ENCODE results near the gene DOCK10. TPM values are rescaled to one million over a fixed set of nuclear protein-coding genes. Genes with fewer than 3 reads are reported as not detected.

The DOCK10 gene
- total RNA-seq, 4 donors from 2014 or later, result 8.1 to 35.4 (median 17.2) TPM

- Histone ChIP-seq H3K9me3 (no peaks in the 10 kb centered on the region), H3K4me1 (no peaks in the 10 kb centered on the region), H3K27ac (no peak overlapping the region), H3K27me3 (no peaks in the 10 kb centered on the region), H3K36me3 (peaks cover 3% of the 10 kb centered on the region), H3K4me3 (no peak overlapping the region)
- DNase-seq (ENCODE audit: low spot score in 2 of 2), result no peak
- 97% methylated on average over 1 of the region's 1 CpG for WGBS
- TF ChIP-seq POLR2AphosphoS5 (IDR thresholded peaks at IDR 0.05) (no peak), CTCF (IDR thresholded peaks at IDR 0.05) (no peak), EP300 (IDR thresholded peaks at IDR 0.05) (no peak), POLR2A (IDR thresholded peaks at IDR 0.05) (no peak)
Measured at GRCh38 chr2:224813578-224813977, 228.7 kb downstream of the DOCK10 start.

- 67% methylated on average over 6 of the region's 6 CpGs for WGBS
Measured at GRCh38 chr2:224807153-224807964, 234.9 kb downstream of the DOCK10 start.

GRCh38 chr2:224803930-224804329 lies 238.3 kb downstream of the DOCK10 start:
- DNase-seq (ENCODE audit: low spot score in 2 of 2), result no peak
- H3K27me3 ChIP-seq, result no peaks in the 10 kb centered on the region
- H3K36me3 ChIP-seq, result peaks cover 21% of the 10 kb centered on the region
- 74% methylated on average over 1 of the region's 1 CpG for WGBS
- no peak overlapping the region for H3K4me3 ChIP-seq
- TF ChIP-seq POLR2AphosphoS5 (IDR thresholded peaks at IDR 0.05), result no peak
- H3K9me3 ChIP-seq, result no peaks in the 10 kb centered on the region
- no peaks in the 10 kb centered on the region for H3K4me1 ChIP-seq
- no peak overlapping the region for H3K27ac ChIP-seq

More at GRCh38 chr2:224807153-224807964, 234.9 kb downstream of the DOCK10 start:
- TF ChIP-seq POLR2A (IDR thresholded peaks at IDR 0.05) (no peak), CTCF (IDR thresholded peaks at IDR 0.05) (no peak), POLR2AphosphoS5 (IDR thresholded peaks at IDR 0.05) (no peak), EP300 (IDR thresholded peaks at IDR 0.05) (no peak)
- H3K4me1 ChIP-seq, result no peaks in the 10 kb centered on the region
- no peak overlapping the region for H3K27ac ChIP-seq
- H3K36me3 ChIP-seq, result peaks cover 10% of the 10 kb centered on the region
- no peaks in the 10 kb centered on the region for H3K9me3 ChIP-seq
- DNase-seq (ENCODE audit: low spot score in 2 of 2), result no peak
- no peak overlapping the region for H3K4me3 ChIP-seq
- no peaks in the 10 kb centered on the region for H3K27me3 ChIP-seq

- 46% methylated on average over 1 of the region's 1 CpG for WGBS
- Histone ChIP-seq H3K4me1 (no peaks in the 10 kb centered on the region), H3K36me3 (peaks cover 23% of the 10 kb centered on the region), H3K27ac (no peak overlapping the region), H3K27me3 (no peaks in the 10 kb centered on the region), H3K4me3 (no peak overlapping the region), H3K9me3 (no peaks in the 10 kb centered on the region)
- TF ChIP-seq POLR2AphosphoS5 (IDR thresholded peaks at IDR 0.05), result no peak
- no peak for DNase-seq (ENCODE audit: low spot score in 2 of 2)
Measured at GRCh38 chr2:224802407-224802806, 239.9 kb downstream of the DOCK10 start.

- Histone ChIP-seq H3K27ac (no peak overlapping the region), H3K9me3 (no peaks in the 10 kb centered on the region), H3K27me3 (no peaks in the 10 kb centered on the region), H3K4me1 (no peaks in the 10 kb centered on the region), H3K4me3 (no peak overlapping the region), H3K36me3 (peaks cover 27% of the 10 kb centered on the region)
- TF ChIP-seq POLR2AphosphoS5 (IDR thresholded peaks at IDR 0.05) (no peak), POLR2A (IDR thresholded peaks at IDR 0.05) (no peak), EP300 (IDR thresholded peaks at IDR 0.05) (no peak), CTCF (IDR thresholded peaks at IDR 0.05) (no peak)
- no peak for DNase-seq (ENCODE audit: low spot score in 2 of 2)
- 60% methylated on average over 1 of the region's 1 CpG for WGBS
Measured at GRCh38 chr2:224801360-224801759, 240.9 kb downstream of the DOCK10 start.

- no peaks in the 10 kb centered on the region for H3K9me3 ChIP-seq
- TF ChIP-seq EP300 (IDR thresholded peaks at IDR 0.05) (no peak), POLR2A (IDR thresholded peaks at IDR 0.05) (no peak), CTCF (IDR thresholded peaks at IDR 0.05) (no peak), POLR2AphosphoS5 (IDR thresholded peaks at IDR 0.05) (no peak)
- no peaks in the 10 kb centered on the region for H3K27me3 ChIP-seq
- H3K36me3 ChIP-seq, result peaks cover 20% of the 10 kb centered on the region
- DNase-seq (ENCODE audit: low spot score in 2 of 2), result no peak
- H3K27ac ChIP-seq, result no peak overlapping the region
- no peak overlapping the region for H3K4me3 ChIP-seq
- WGBS, result 60% methylated on average over 1 of the region's 1 CpG
- no peaks in the 10 kb centered on the region for H3K4me1 ChIP-seq
Measured at GRCh38 chr2:224799691-224800090, 242.6 kb downstream of the DOCK10 start.

All from suprapubic skin (tissue), 4 donors.